HepG2 (cell line): ENCODE results near the gene TXNL4A. TPM values are rescaled to one million over a fixed set of nuclear protein-coding genes. Genes with fewer than 3 reads are reported as not detected.

Experiments
- ATAC-seq: fragments of 200-7000 bp; cut with Tn5 transposase; 3 replicates; pipeline ENCODE4 v1.9.1; 2020; ENCODE audit warnings: mild to moderate bottlenecking, moderate library complexity
- BruUV-seq: library from RNA; stranded (reverse); fragments of 400-500 nt; replicated peaks from 2 replicates; lab custom pipeline; 2021; lab: Mats Ljungman, UMichigan
- CTCF ChIA-PET: fragments of 300-600 bp; formaldehyde crosslinking; extraction: SDS; loops from one replicate; lab custom pipeline; 2021; ENCODE audit warnings: low total read pairs, inconsistent platforms, low intra/inter-chr PET ratio; lab: Yijun Ruan, JAX
- POLR2A ChIA-PET: fragments of 350-600 bp; sonication (Branson Sonifier 250); formaldehyde crosslinking; loops from one replicate; lab custom pipeline; 2020; ENCODE audit warnings: antibody characterized with exemption, inconsistent platforms; lab: Yijun Ruan, JAX
- DNase-seq: peaks from one replicate; pipeline ENCODE4 v3.0.0-alpha.2; 2015; ENCODE audit warnings: low spot score
- FAIRE-seq: peaks from 3 replicates; lab custom pipeline; 2011; peaks lifted over from hg19 to GRCh38; lab: Jason Lieb, UNC
- H2AFZ ChIP-seq: one replicate; pipeline ENCODE4 v1.6.1; 2011; ENCODE audit warnings: low read length, inconsistent platforms
- H3K27ac ChIP-seq: fragments of 300-600 bp; 3 replicates; pipeline ENCODE4 v1.8.0; 2011; ENCODE audit warnings: mixed run types, mild to moderate bottlenecking, mixed read lengths, low read length, inconsistent platforms; ENCODE audit not compliant: insufficient read depth; ENCODE audit errors: extremely low read length
- H3K27me3 ChIP-seq, 2 experiments: fragments of 200-600 bp in 1 of 2; 2 replicates in 1 of 2; 3 replicates in 1 of 2; pipeline versions ENCODE4 v1.6.0 to v1.8.0; 2011; ENCODE audit warnings: low read length in 2 of 2, mild to moderate bottlenecking in 2 of 2, moderate library complexity in 2 of 2, inconsistent platforms in 1 of 2; ENCODE audit not compliant: insufficient read depth in 2 of 2, control insufficient read depth in 1 of 2
- H3K36me3 ChIP-seq, 2 experiments: fragments of 200-600 bp in 1 of 2; replicated peaks in 1 of 2; 2 replicates in 1 of 2; 3 replicates in 1 of 2; pipeline versions ENCODE4 v1.5.1 to v1.8.0; 2011; ENCODE audit warnings: low read length in 2 of 2, inconsistent platforms in 1 of 2; ENCODE audit not compliant: insufficient read depth in 2 of 2, control insufficient read depth in 1 of 2
- H3K4me1 ChIP-seq: 2 replicates; pipeline ENCODE4 v1.5.1; 2012; ENCODE audit warnings: low read length, inconsistent platforms; ENCODE audit not compliant: insufficient read depth
- H3K4me2 ChIP-seq: 2 replicates; pipeline ENCODE4 v1.6.0; 2011; ENCODE audit warnings: low read depth, low read length, inconsistent platforms
- H3K4me3 ChIP-seq, 3 experiments: fragments of 200-600 bp in 1 of 3; sonication (generic), shearing (Covaris generic) in 1 of 3; replicated peaks in 1 of 3; 2 replicates each; pipeline ENCODE4 v1.5.1; 2011 to 2016; ENCODE audit warnings: low read length in 3 of 3, inconsistent platforms in 2 of 3, low read depth in 2 of 3, mild to moderate bottlenecking in 2 of 3, control low read depth in 1 of 3, mixed read lengths in 1 of 3; ENCODE audit not compliant: insufficient read depth in 1 of 3
- H3K79me2 ChIP-seq: one replicate; pipeline ENCODE4 v1.6.1; 2011; ENCODE audit warnings: low read length, inconsistent platforms; ENCODE audit not compliant: insufficient read depth
- H3K9ac ChIP-seq: 2 replicates; pipeline ENCODE4 v1.6.0; 2011; ENCODE audit warnings: mild to moderate bottlenecking, low read depth, low read length, inconsistent platforms; ENCODE audit not compliant: insufficient read depth
- H3K9me3 ChIP-seq: 2 replicates; pipeline ENCODE4 v1.5.1; 2012; ENCODE audit warnings: mild to moderate bottlenecking, low read length
- H4K20me1 ChIP-seq: 2 replicates; pipeline ENCODE4 v1.6.0; 2011; ENCODE audit warnings: inconsistent platforms, mild to moderate bottlenecking, low read length, moderate library complexity; ENCODE audit not compliant: insufficient read depth
- ZMYM2 ChIP-seq: sonication (generic); formaldehyde crosslinking; IDR thresholded peaks from 2 replicates; pipeline ENCODE4 v1.8.0; 2022; ENCODE audit warnings: mild to moderate bottlenecking, missing genetic modification reagents
- ZNF652 ChIP-seq: IDR thresholded peaks from 2 replicates; pipeline ENCODE4 v1.6.1; 2016; ENCODE audit warnings: low read depth, borderline replicate concordance
- ZNF770 ChIP-seq: sonication (generic); formaldehyde crosslinking; IDR thresholded peaks from 2 replicates; pipeline ENCODE4 v1.5.0; 2020; ENCODE audit warnings: mild to moderate bottlenecking, missing genetic modification reagents
- WGBS: methylation state at CpG from one replicate; pipeline ENCODE4 v1.1.6; 2017; ENCODE audit warnings: low lambda C conversion rate; 5-methylcytosine and 5-hydroxymethylcytosine counted together
- in situ Hi-C: cut with HindIII; loops from 2 replicates; pipeline ENCODE4 v1.10.0; 2017; ENCODE audit warnings: low pct_unique_long_range_greater_than_20kb; ENCODE audit not compliant: extremely low pct_ligation_motif_present
- intact Hi-C: fragments of 100-400 bp; cut with micrococcal nuclease; formaldehyde crosslinking; loops from one replicate; pipeline ENCODE4 v1.10.0; 2022; ENCODE audit not compliant: unreplicated experiment
- polyA plus RNA-seq, 8 experiments: library from polyadenylated mRNA; depleted of rRNA in 3 of 8; stranded (reverse) in 7 of 8; unstranded in 1 of 8; fragments of >200 nt; fragmentation: Illumina TruSeq in 4 of 8; extraction: Trizol in 4 of 8; gene quantifications; 2 replicates each; pipeline versions ENCODE4 v1.2.1 to v1.2.3, GENCODE V29; 2011 to 2016; ENCODE audit warnings: low read depth in 4 of 8, missing spikeins in 1 of 8, mixed read lengths in 1 of 8; ENCODE audit not compliant: insufficient read depth in 1 of 8
- total RNA-seq, 5 experiments: library from RNA; depleted of rRNA; stranded (reverse); fragments of >200 nt; fragmentation: Illumina TruSeq; extraction: Trizol; gene quantifications; 2 replicates each; pipeline ENCODE4 v1.2.3, GENCODE V29; 2016; ENCODE audit warnings: low read depth in 1 of 5

Gene TXNL4A
- total and polyA plus RNA-seq, 2 of the 13 experiments (the other 11 are each of a cell fraction or from before 2014, with no cell fraction given), result 172 to 202 TPM

- H3K36me3 ChIP-seq, result peaks cover 27 to 76% of the 10 kb centered on the region in 2 experiments
- intact Hi-C loops, result no loop called here
These were observed 14.2 kb downstream of the TXNL4A start for GRCh38 chr18:79974025-79974654.

More at GRCh38 chr18:79974025-79974654, 14.2 kb downstream of the TXNL4A start:
- DNase-seq (no peak), ATAC-seq (no peak), FAIRE-seq (no peak)
- H3K4me1 ChIP-seq, result peaks cover 9% of the 10 kb centered on the region; the same call in 1 of the 2 replicates
- no peak overlapping the region for H3K9ac ChIP-seq
- ChIA-PET POLR2A (interaction anchor here (1.0 kb wide), 1 partner anchor 10 kb away, joined by 3 read pairs; the partner anchor contains the start of gene HSBP1L1), CTCF (no interaction called here)
- peak; percentile 78 for TF ChIP-seq ZNF770
- peak; percentile 70 for TF ChIP-seq ZNF652
- TF ChIP-seq ZMYM2 (CRISPR knock-in tag), result no peak
- no peak overlapping the region for H3K4me2 ChIP-seq
- H3K27ac ChIP-seq, result no peak overlapping the region
- H2AFZ ChIP-seq, result no peak overlapping the region
- WGBS, result 99% methylated on average over 4 of the region's 4 CpGs
- H3K79me2 ChIP-seq, result peaks cover 54% of the 10 kb centered on the region
- no peak overlapping the region for H3K4me3 ChIP-seq
- in situ Hi-C loops, result no loop called here
- peaks cover 35% of the 10 kb centered on the region for H4K20me1 ChIP-seq
- BruUV-seq, result no TSS peak
- no peaks in the 10 kb centered on the region for H3K9me3 ChIP-seq
- H3K27me3 ChIP-seq, result no peaks in the 10 kb centered on the region
